Mucosa of descending colon (tissue), 3 donors: ENCODE data around the gene RGS6. TPM values are rescaled to one million over a fixed set of nuclear protein-coding genes. Genes with fewer than 3 reads are reported as not detected.

Source experiments
- ATAC-seq: fragments of 200-7000 bp; cut with Tn5 transposase; one replicate; pipeline ENCODE4 v1.9.1; 2020; ENCODE audit warnings: mild to moderate bottlenecking, moderate library complexity
- DNase-seq, 3 donors: peaks; one replicate each; pipeline ENCODE4 v3.0.0-alpha.2; 2020
- H3K36me3 ChIP-seq: fragments of 200-600 bp; one replicate; pipeline ENCODE4 v1.8.0; 2021; ENCODE audit warnings: low read depth, mild to moderate bottlenecking
- H3K4me1 ChIP-seq: fragments of 200-600 bp; one replicate; pipeline ENCODE4 v1.8.0; 2021; ENCODE audit warnings: low read depth, mild to moderate bottlenecking
- H3K4me3 ChIP-seq: fragments of 200-600 bp; one replicate; pipeline ENCODE4 v1.8.0; 2021; ENCODE audit warnings: mild to moderate bottlenecking
- H3K9me3 ChIP-seq: fragments of 200-600 bp; one replicate; pipeline ENCODE4 v1.8.0; 2021; ENCODE audit warnings: mild to moderate bottlenecking
- CTCF ChIP-seq: fragments of 200-600 bp; IDR thresholded peaks from one replicate; pipeline ENCODE4 v1.8.0; 2022; ENCODE audit warnings: antibody characterized with exemption, mild to moderate bottlenecking
- intact Hi-C, 2 donors: fragments of 100-400 bp; cut with DNase I in 1 of 2; cut with micrococcal nuclease in 1 of 2; formaldehyde crosslinking; loops; one replicate each; pipeline versions ENCODE4 v1.11.0 to v1.11.1; 2022; cut with DNase I, micrococcal nuclease
- total RNA-seq, 3 donors: library from RNA; stranded (reverse); fragmentation: NEBNext Ultra II Directional in 2 of 3; extraction: Animal tissue kit (Norgen Biotek cat#: 25700) in 2 of 3; gene quantifications; one replicate each; pipeline versions ENCODE4 v1.2.1 to v1.2.4, GENCODE V29; 2021 to 2023
- donor health status: DM: no; HTN: no; CAD: no; lungs with moderate emphysema.
- donor health status: DM: no; HTN: no; CAD: no.
- donor health status: DM: no; HTN: yes; CAD: no.

RGS6 gene
- total RNA-seq, 3 donors from 2014 or later = 0.66 to 2.5 (median 0.94) TPM

GRCh38 chr14:72060460-72060859 is 128.2 kb downstream of the RGS6 start:
- no peaks in the 10 kb centered on the region for H3K9me3 ChIP-seq
- no peaks in the 10 kb centered on the region for H3K36me3 ChIP-seq
- no peak overlapping the region for H3K4me3 ChIP-seq
- no peak for TF ChIP-seq CTCF
- no peak for DNase-seq
- ATAC-seq = no peak
- intact Hi-C loops = no loop called here
- H3K4me1 ChIP-seq = no peaks in the 10 kb centered on the region

- no peak for TF ChIP-seq CTCF
- intact Hi-C loops = no loop called here
- no peak for DNase-seq
Observed at GRCh38 chr14:72060917-72061316, 128.7 kb downstream of the RGS6 start.

GRCh38 chr14:72061718-72062117 is 129.5 kb downstream of the RGS6 start:
- ATAC-seq (no peak), DNase-seq (no peak)
- intact Hi-C loops = no loop called here
- Histone ChIP-seq H3K4me1 (no peaks in the 10 kb centered on the region), H3K9me3 (no peaks in the 10 kb centered on the region), H3K36me3 (no peaks in the 10 kb centered on the region), H3K4me3 (no peak overlapping the region)
- TF ChIP-seq CTCF = no peak

More at GRCh38 chr14:72060917-72061316, 128.7 kb downstream of the RGS6 start:
- Histone ChIP-seq H3K36me3 (no peaks in the 10 kb centered on the region), H3K9me3 (no peaks in the 10 kb centered on the region), H3K4me3 (no peak overlapping the region), H3K4me1 (no peaks in the 10 kb centered on the region)
- no peak for ATAC-seq

- H3K36me3 ChIP-seq = no peaks in the 10 kb centered on the region
- no peaks in the 10 kb centered on the region for H3K9me3 ChIP-seq
- no peak overlapping the region for H3K4me3 ChIP-seq
- no peaks in the 10 kb centered on the region for H3K4me1 ChIP-seq
- no peak for TF ChIP-seq CTCF
- intact Hi-C loops = no loop called here
- ATAC-seq (no peak), DNase-seq (no peak)
Observed at GRCh38 chr14:72063761-72064282, 131.6 kb downstream of the RGS6 start.

GRCh38 chr14:72064501-72064900 is 132.3 kb downstream of the RGS6 start:
- TF ChIP-seq CTCF = no peak
- Histone ChIP-seq H3K4me3 (no peak overlapping the region), H3K4me1 (no peaks in the 10 kb centered on the region), H3K9me3 (no peaks in the 10 kb centered on the region), H3K36me3 (no peaks in the 10 kb centered on the region)
- ATAC-seq (no peak), DNase-seq (no peak)
- intact Hi-C loops = no loop called here

GRCh38 chr14:72070458-72070857 is 138.2 kb downstream of the RGS6 start:
- intact Hi-C loops = no loop called here
- Histone ChIP-seq H3K4me1 (no peaks in the 10 kb centered on the region), H3K9me3 (no peaks in the 10 kb centered on the region), H3K36me3 (no peaks in the 10 kb centered on the region), H3K4me3 (no peak overlapping the region)
- DNase-seq = no peak
- TF ChIP-seq CTCF = no peak
- ATAC-seq = no peak
